Stimulated activated effector memory CD8-positive, alpha-beta T cell treated with anti-CD3 and anti-CD28 coated beads, Interleukin-12 subunit alpha, Interleukin-12 subunit beta, amount 100 ng/mL, for 72 hours (primary cell): ENCODE measurements around the gene CCDC82.

Source experiments
- ATAC-seq: fragments of 150-1000 bp; cut with Tn5 transposase; 2 replicates; pipeline ENCODE4 v1.10.0; 2021
- DNase-seq, 2 donors: peaks; one replicate each; pipeline ENCODE4 v3.0.0; 2021 to 2022; ENCODE audit warnings: low spot score in 2 of 2
- H3K27ac Mint-ChIP-seq: one replicate; pipeline ENCODE4 v1.8.0; 2022; ENCODE audit warnings: mild to moderate bottlenecking, mixed read lengths
- H3K36me3 Mint-ChIP-seq: one replicate; pipeline ENCODE4 v1.8.0; 2022; ENCODE audit warnings: mild to moderate bottlenecking, mixed read lengths
- H3K4me1 Mint-ChIP-seq: one replicate; pipeline ENCODE4 v1.8.0; 2022; ENCODE audit warnings: mixed read lengths
- H3K4me3 Mint-ChIP-seq: one replicate; pipeline ENCODE4 v1.8.0; 2022; ENCODE audit warnings: mild to moderate bottlenecking, mixed read lengths
- H3K9me3 Mint-ChIP-seq: one replicate; pipeline ENCODE4 v1.8.0; 2022; ENCODE audit warnings: mixed read lengths

CCDC82 gene

GRCh38 chr11:96309016-96309642 lies 80.6 kb downstream of the CCDC82 start:
- no peak for DNase-seq
- Mint-ChIP-seq H3K27ac (no peak overlapping the region), H3K4me3 (no peak overlapping the region), H3K9me3 (no peaks in the 10 kb centered on the region), H3K36me3 (no peaks in the 10 kb centered on the region), H3K4me1 (peaks cover 27% of the 10 kb centered on the region)
- ATAC-seq = no peak

GRCh38 chr11:96307776-96308140 lies 82.0 kb downstream of the CCDC82 start:
- Mint-ChIP-seq H3K36me3 (no peaks in the 10 kb centered on the region), H3K4me3 (no peak overlapping the region), H3K27ac (peak overlapping the region; percentile 3), H3K9me3 (no peaks in the 10 kb centered on the region), H3K4me1 (peaks cover 26% of the 10 kb centered on the region)
- DNase-seq = no peak
- ATAC-seq = no peak

- Mint-ChIP-seq H3K36me3 (no peaks in the 10 kb centered on the region), H3K9me3 (no peaks in the 10 kb centered on the region), H3K4me3 (no peak overlapping the region), H3K4me1 (peaks cover 32% of the 10 kb centered on the region), H3K27ac (peak overlapping the region; percentile 3)
- DNase-seq (no peak), ATAC-seq (no peak)
Observed at GRCh38 chr11:96306933-96307775, 82.6 kb downstream of the CCDC82 start.

GRCh38 chr11:96306600-96306932 lies 83.1 kb downstream of the CCDC82 start:
- Mint-ChIP-seq H3K4me1 (peaks cover 32% of the 10 kb centered on the region), H3K36me3 (no peaks in the 10 kb centered on the region), H3K9me3 (no peaks in the 10 kb centered on the region), H3K4me3 (no peak overlapping the region), H3K27ac (no peak overlapping the region)
- ATAC-seq = no peak
- DNase-seq = no peak

GRCh38 chr11:96306071-96306470 lies 83.6 kb downstream of the CCDC82 start:
- no peaks in the 10 kb centered on the region for H3K9me3 Mint-ChIP-seq
- H3K36me3 Mint-ChIP-seq = no peaks in the 10 kb centered on the region
- H3K4me3 Mint-ChIP-seq = no peak overlapping the region
- peaks cover 32% of the 10 kb centered on the region for H3K4me1 Mint-ChIP-seq
- no peak overlapping the region for H3K27ac Mint-ChIP-seq
- no peak for ATAC-seq
- DNase-seq = no peak

GRCh38 chr11:96303980-96304379 lies 85.7 kb downstream of the CCDC82 start:
- Mint-ChIP-seq H3K27ac (no peak overlapping the region), H3K4me1 (peaks cover 48% of the 10 kb centered on the region), H3K9me3 (no peaks in the 10 kb centered on the region), H3K36me3 (no peaks in the 10 kb centered on the region), H3K4me3 (no peak overlapping the region)
- ATAC-seq (no peak), DNase-seq (no peak)

GRCh38 chr11:96303064-96303463 lies 86.6 kb downstream of the CCDC82 start:
- H3K9me3 Mint-ChIP-seq = no peaks in the 10 kb centered on the region
- DNase-seq (no peak), ATAC-seq (peak; percentile 78)
- no peak overlapping the region for H3K4me3 Mint-ChIP-seq
- H3K27ac Mint-ChIP-seq = no peak overlapping the region
- no peaks in the 10 kb centered on the region for H3K36me3 Mint-ChIP-seq
- H3K4me1 Mint-ChIP-seq = peaks cover 54% of the 10 kb centered on the region
